SK-N-SH treated with all-trans-retinoic acid at 6 μM for 48 hours (cell line): ENCODE data around the gene ABR.

Source experiments
- ESRRG ChIP-seq: fragments of 250-450 bp; sonication (Bioruptor Pico); IDR thresholded peaks from 2 replicates; pipeline ENCODE4 v1.6.1; 2021; ENCODE audit warnings: mild to moderate bottlenecking
- RARB ChIP-seq: fragments of 250-450 bp; sonication (Bioruptor Pico); IDR thresholded peaks from 2 replicates; pipeline ENCODE4 v1.8.0; 2021; ENCODE audit warnings: mild to moderate bottlenecking, moderate library complexity
- ZNF8 ChIP-seq: fragments of 450-650 bp; formaldehyde crosslinking; IDR thresholded peaks from 2 replicates; pipeline ENCODE4 v1.5.0; 2020; ENCODE audit warnings: mild to moderate bottlenecking, moderate library complexity
- TF ChIP-seq, protein P1 (sequence below): fragments of 250-450 bp; sonication (Bioruptor Pico); IDR thresholded peaks from 2 replicates; pipeline ENCODE4 v1.8.0; 2020; ENCODE audit warnings: mild to moderate bottlenecking, moderate library complexity, borderline replicate concordance
- TF ChIP-seq, protein P2 (sequence below): fragments of 250-450 bp; sonication (Bioruptor Pico); IDR thresholded peaks from 2 replicates; pipeline ENCODE4 v1.8.0; 2021; ENCODE audit warnings: low read depth, mild to moderate bottlenecking, moderate library complexity, borderline replicate concordance
- TF ChIP-seq, protein P3 (sequence below): fragments of 250-450 bp; sonication (Bioruptor Pico); IDR thresholded peaks from 2 replicates; pipeline ENCODE4 v1.5.0; 2020; ENCODE audit warnings: mild to moderate bottlenecking, moderate library complexity

DNA sequence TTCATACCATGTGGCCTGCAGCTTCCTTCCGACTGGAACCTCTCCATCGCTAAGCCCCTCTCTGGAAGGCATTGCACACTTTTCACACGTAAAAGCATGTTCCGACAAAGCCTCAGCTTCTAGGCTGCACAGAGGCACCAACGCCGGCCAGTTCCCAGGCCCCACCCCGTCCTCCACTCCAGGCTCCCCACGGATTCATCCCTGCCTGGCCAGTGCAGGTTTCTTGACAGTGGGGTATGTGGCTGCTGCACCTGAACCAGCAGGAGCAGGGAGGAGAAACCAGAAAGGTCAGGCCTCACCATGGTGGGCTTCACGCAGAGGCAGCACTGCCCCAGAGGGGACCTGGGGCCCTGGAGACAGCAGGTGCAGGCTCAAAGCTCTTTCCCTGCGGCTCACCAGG lies 168.6 kb downstream of the ABR start:
- TF ChIP-seq RARB (CRISPR knock-in tag): no peak
- TF ChIP-seq, protein P1, sequence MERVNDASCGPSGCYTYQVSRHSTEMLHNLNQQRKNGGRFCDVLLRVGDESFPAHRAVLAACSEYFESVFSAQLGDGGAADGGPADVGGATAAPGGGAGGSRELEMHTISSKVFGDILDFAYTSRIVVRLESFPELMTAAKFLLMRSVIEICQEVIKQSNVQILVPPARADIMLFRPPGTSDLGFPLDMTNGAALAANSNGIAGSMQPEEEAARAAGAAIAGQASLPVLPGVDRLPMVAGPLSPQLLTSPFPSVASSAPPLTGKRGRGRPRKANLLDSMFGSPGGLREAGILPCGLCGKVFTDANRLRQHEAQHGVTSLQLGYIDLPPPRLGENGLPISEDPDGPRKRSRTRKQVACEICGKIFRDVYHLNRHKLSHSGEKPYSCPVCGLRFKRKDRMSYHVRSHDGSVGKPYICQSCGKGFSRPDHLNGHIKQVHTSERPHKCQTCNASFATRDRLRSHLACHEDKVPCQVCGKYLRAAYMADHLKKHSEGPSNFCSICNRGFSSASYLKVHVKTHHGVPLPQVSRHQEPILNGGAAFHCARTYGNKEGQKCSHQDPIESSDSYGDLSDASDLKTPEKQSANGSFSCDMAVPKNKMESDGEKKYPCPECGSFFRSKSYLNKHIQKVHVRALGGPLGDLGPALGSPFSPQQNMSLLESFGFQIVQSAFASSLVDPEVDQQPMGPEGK (CRISPR knock-in tag): no peak
- TF ChIP-seq, protein P2, sequence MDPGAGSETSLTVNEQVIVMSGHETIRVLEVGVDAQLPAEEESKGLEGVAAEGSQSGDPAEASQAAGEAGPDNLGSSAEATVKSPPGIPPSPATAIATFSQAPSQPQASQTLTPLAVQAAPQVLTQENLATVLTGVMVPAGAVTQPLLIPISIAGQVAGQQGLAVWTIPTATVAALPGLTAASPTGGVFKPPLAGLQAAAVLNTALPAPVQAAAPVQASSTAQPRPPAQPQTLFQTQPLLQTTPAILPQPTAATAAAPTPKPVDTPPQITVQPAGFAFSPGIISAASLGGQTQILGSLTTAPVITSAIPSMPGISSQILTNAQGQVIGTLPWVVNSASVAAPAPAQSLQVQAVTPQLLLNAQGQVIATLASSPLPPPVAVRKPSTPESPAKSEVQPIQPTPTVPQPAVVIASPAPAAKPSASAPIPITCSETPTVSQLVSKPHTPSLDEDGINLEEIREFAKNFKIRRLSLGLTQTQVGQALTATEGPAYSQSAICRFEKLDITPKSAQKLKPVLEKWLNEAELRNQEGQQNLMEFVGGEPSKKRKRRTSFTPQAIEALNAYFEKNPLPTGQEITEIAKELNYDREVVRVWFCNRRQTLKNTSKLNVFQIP (CRISPR knock-in tag): no peak
- no peak for TF ChIP-seq ZNF8 (CRISPR knock-in tag)
- TF ChIP-seq, protein P3, sequence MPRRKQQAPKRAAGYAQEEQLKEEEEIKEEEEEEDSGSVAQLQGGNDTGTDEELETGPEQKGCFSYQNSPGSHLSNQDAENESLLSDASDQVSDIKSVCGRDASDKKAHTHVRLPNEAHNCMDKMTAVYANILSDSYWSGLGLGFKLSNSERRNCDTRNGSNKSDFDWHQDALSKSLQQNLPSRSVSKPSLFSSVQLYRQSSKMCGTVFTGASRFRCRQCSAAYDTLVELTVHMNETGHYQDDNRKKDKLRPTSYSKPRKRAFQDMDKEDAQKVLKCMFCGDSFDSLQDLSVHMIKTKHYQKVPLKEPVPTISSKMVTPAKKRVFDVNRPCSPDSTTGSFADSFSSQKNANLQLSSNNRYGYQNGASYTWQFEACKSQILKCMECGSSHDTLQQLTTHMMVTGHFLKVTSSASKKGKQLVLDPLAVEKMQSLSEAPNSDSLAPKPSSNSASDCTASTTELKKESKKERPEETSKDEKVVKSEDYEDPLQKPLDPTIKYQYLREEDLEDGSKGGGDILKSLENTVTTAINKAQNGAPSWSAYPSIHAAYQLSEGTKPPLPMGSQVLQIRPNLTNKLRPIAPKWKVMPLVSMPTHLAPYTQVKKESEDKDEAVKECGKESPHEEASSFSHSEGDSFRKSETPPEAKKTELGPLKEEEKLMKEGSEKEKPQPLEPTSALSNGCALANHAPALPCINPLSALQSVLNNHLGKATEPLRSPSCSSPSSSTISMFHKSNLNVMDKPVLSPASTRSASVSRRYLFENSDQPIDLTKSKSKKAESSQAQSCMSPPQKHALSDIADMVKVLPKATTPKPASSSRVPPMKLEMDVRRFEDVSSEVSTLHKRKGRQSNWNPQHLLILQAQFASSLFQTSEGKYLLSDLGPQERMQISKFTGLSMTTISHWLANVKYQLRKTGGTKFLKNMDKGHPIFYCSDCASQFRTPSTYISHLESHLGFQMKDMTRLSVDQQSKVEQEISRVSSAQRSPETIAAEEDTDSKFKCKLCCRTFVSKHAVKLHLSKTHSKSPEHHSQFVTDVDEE (CRISPR knock-in tag): no peak
- TF ChIP-seq ESRRG (CRISPR knock-in tag): no peak
